ENCODE results near the gene COL26A1.

The COL26A1 gene

DNA sequence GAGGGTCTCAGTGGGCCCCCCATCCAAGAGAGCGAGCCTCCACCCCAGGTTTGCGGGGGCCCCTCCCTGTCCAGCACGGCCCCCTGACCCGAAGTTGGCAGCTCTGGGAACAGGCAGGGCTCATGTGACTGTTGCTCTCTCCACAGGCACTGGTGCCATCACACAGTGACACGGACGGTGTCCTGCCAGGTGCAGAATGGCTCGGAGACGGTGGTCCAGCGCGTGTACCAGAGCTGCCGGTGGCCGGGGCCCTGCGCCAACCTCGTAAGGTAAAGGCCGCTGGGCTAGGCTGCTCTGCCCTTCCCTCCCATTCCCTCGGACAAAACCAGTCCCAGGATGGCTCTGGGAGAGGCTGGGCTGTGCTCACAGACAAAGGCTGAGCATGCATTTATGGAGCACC lies 57.2 kb downstream of the COL26A1 start:
- Histone ChIP-seq H3K4me3 (replicated peaks; ENCODE audit: insufficient read depth, low read length) (no peak overlapping the region), H3K27me3 (ENCODE audit: insufficient read depth, poor library complexity, severe bottlenecking) (no peaks in the 10 kb centered on the region), H3K27ac (replicated peaks) (no peak overlapping the region)
- no peak for DNase-seq (ENCODE audit: low read depth in 1 of 2, low spot score in 1 of 2)
- TF ChIP-seq, protein P1, sequence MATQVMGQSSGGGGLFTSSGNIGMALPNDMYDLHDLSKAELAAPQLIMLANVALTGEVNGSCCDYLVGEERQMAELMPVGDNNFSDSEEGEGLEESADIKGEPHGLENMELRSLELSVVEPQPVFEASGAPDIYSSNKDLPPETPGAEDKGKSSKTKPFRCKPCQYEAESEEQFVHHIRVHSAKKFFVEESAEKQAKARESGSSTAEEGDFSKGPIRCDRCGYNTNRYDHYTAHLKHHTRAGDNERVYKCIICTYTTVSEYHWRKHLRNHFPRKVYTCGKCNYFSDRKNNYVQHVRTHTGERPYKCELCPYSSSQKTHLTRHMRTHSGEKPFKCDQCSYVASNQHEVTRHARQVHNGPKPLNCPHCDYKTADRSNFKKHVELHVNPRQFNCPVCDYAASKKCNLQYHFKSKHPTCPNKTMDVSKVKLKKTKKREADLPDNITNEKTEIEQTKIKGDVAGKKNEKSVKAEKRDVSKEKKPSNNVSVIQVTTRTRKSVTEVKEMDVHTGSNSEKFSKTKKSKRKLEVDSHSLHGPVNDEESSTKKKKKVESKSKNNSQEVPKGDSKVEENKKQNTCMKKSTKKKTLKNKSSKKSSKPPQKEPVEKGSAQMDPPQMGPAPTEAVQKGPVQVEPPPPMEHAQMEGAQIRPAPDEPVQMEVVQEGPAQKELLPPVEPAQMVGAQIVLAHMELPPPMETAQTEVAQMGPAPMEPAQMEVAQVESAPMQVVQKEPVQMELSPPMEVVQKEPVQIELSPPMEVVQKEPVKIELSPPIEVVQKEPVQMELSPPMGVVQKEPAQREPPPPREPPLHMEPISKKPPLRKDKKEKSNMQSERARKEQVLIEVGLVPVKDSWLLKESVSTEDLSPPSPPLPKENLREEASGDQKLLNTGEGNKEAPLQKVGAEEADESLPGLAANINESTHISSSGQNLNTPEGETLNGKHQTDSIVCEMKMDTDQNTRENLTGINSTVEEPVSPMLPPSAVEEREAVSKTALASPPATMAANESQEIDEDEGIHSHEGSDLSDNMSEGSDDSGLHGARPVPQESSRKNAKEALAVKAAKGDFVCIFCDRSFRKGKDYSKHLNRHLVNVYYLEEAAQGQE (IDR thresholded peaks at IDR 0.05; ENCODE audit: insufficient replicate concordance, low read depth) = no peak
- TF ChIP-seq POLR2AphosphoS5 (IDR thresholded peaks at IDR 0.05; ENCODE audit: low read depth) (no peak), SPI1 (IDR thresholded peaks at IDR 0.05; ENCODE audit: borderline replicate concordance, low read depth) (no peak), GABPA (IDR thresholded peaks at IDR 0.05; ENCODE audit: low read depth) (no peak)
- TF ChIP-seq, protein P2, sequence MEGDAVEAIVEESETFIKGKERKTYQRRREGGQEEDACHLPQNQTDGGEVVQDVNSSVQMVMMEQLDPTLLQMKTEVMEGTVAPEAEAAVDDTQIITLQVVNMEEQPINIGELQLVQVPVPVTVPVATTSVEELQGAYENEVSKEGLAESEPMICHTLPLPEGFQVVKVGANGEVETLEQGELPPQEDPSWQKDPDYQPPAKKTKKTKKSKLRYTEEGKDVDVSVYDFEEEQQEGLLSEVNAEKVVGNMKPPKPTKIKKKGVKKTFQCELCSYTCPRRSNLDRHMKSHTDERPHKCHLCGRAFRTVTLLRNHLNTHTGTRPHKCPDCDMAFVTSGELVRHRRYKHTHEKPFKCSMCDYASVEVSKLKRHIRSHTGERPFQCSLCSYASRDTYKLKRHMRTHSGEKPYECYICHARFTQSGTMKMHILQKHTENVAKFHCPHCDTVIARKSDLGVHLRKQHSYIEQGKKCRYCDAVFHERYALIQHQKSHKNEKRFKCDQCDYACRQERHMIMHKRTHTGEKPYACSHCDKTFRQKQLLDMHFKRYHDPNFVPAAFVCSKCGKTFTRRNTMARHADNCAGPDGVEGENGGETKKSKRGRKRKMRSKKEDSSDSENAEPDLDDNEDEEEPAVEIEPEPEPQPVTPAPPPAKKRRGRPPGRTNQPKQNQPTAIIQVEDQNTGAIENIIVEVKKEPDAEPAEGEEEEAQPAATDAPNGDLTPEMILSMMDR (IDR thresholded peaks at IDR 0.05; ENCODE audit: insufficient read depth, low read length) = no peak

DNA sequence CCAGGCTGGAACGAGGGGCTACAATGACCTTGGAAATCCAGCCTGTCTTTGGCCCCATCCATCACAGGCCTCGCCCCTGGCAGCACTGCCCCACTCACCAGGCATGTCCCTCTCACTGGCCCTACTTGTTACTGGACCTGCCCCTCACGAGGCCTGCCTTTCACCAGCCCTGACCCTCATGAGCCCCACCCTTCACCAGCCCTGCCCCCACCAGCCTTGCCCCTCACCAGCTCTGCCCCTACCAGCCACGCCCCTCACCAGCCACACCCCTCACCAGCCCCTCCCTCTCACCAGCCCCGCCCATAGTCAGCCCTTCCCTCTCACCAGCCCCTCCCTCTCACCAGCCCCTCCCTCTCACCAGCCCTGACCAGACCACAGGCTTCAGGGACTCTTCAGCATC lies 57.8 kb downstream of the COL26A1 start:
- no peak for DNase-seq (ENCODE audit: low read depth in 1 of 2, low spot score in 1 of 2)
- TF ChIP-seq POLR2AphosphoS5 (IDR thresholded peaks at IDR 0.05; ENCODE audit: low read depth) (no peak), GABPA (IDR thresholded peaks at IDR 0.05; ENCODE audit: low read depth) (no peak), SPI1 (IDR thresholded peaks at IDR 0.05; ENCODE audit: borderline replicate concordance, low read depth) (no peak)
- TF ChIP-seq, protein P2 (IDR thresholded peaks at IDR 0.05; ENCODE audit: insufficient read depth, low read length) = no peak
- TF ChIP-seq, protein P1 (IDR thresholded peaks at IDR 0.05; ENCODE audit: insufficient replicate concordance, low read depth) = no peak
- Histone ChIP-seq H3K27me3 (ENCODE audit: insufficient read depth, poor library complexity, severe bottlenecking) (no peaks in the 10 kb centered on the region), H3K27ac (replicated peaks) (no peak overlapping the region), H3K4me3 (replicated peaks; ENCODE audit: insufficient read depth, low read length) (no peak overlapping the region)

DNA sequence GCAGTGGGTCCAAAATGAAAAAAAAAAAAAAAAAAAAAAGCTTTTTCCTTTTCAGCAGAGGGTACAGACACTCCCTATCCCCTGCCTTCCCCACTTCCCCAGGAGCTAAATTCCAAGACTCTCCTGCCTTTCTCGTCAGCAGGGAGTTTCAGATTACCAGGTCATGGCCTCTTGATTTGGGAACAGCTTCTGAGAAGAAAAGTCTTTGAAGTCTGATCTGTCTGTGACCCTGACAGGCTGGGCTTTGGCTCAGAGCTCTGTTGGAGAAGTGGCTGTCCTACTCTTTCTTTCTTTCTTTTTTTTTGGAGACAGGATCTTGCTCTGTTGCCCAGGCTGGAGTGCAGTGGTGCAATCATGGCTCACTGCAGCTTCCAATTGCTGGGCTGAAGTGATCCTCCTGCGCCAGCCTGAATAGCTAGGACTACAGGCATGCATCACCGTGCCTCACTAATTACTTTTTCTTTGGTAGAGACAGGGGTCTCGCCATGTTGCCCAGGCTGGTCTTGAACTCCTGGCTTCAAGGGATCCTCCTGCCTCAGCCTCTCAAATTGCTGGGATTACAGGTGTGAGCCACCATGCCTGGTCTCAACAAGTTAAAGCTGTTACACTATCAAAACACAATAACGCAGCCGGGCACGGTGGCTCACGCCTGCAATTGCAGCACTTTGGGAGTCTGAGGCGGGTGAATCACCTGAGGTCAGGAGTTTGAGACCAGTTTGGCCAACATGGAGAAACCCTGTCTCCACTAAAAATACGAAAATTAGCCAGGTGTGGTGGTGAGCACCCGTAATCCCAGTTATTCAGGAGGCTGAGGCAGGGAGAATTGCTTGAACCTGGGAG lies 59.9 kb downstream of the COL26A1 start:
- TF ChIP-seq, protein P1 (IDR thresholded peaks at IDR 0.05; ENCODE audit: insufficient replicate concordance, low read depth) = no peak
- no peak for TF ChIP-seq POLR2AphosphoS5 (IDR thresholded peaks at IDR 0.05; ENCODE audit: low read depth)
- TF ChIP-seq SPI1 (IDR thresholded peaks at IDR 0.05; ENCODE audit: borderline replicate concordance, low read depth) = no peak
- TF ChIP-seq GABPA (IDR thresholded peaks at IDR 0.05; ENCODE audit: low read depth) = no peak
- TF ChIP-seq, protein P2 (IDR thresholded peaks at IDR 0.05; ENCODE audit: insufficient read depth, low read length) = no peak
- DNase-seq (ENCODE audit: low read depth in 1 of 2, low spot score in 1 of 2) = no peak
- H3K4me3 ChIP-seq (replicated peaks; ENCODE audit: insufficient read depth, low read length) = no peak overlapping the region
- H3K27ac ChIP-seq (replicated peaks) = no peak overlapping the region
- no peaks in the 10 kb centered on the region for H3K27me3 ChIP-seq (ENCODE audit: insufficient read depth, poor library complexity, severe bottlenecking)
